Stimulated activated CD8-positive, alpha-beta memory T cell treated with anti-CD3 and anti-CD28 coated beads, Interleukin-7, amount 100 ng/mL, for 1 hour (primary cell): ENCODE results near the gene WDR86.

Experiments
- DNase-seq, 2 donors: peaks; one replicate each; pipeline ENCODE4 v3.0.0-alpha.2; 2020; ENCODE audit warnings: low read depth in 2 of 2

The WDR86 gene

DNA sequence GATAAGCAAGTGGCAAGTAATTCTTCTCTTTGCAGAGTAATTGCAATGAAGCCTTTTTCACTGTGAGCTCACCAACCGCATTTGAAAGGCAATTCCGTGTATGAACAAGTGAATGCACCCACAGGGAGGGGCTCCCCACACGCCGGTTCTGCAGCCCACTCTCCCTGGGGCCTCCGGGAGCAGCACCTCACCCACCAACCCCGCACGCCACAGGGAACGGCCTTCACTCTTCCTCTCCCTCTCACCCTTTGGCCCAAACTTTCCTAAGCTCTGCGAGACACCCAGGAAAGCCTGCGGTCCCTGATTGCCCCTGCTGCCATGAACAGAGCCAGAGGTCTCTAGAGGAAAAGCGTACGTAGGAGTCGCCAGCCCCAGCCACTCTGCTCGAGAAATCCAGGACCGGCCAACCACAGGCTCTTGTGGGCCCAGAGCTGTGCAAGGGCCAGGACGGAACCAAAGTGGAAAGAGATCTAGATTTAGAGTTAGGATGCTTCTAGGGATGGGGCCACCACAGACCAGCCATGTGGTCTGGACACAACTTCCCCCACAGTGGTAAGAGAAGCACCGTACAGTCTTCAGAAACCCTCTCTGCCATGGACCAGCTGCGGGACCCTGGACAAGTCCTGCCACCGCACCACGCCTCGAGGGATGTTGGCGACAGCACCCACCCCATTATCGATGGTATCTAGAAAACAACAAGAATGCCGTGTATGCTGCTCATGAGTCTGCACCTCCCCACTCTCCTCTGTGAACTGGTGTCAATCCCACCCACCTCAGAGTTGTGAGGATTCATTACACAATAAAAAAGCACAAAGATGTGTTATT is 3.6 kb downstream of the WDR86 start:
- no peak for DNase-seq

DNA sequence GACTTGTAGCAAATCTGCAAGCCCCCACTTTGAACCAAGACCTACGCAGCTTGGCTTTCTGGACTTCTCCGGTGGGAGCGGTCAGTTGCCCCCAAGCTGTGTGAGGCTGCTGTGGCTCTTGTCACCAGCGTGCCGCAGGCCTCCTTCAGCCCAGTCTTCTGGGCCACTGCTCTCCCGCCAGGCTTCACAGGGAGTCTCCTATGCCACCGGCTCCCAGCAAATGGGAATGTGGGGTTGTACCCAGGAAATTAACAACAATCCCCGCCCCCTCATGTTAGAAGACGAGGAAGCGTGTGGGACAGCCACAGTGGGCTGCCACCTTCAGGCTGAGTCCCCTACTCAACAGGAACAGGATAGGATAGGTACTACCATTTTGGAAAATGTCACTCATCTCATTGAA is 4.2 kb downstream of the WDR86 start:
- DNase-seq: no peak

GRCh38 chr7:151405056-151405455 is 4.8 kb downstream of the WDR86 start:
- no peak for DNase-seq

DNA sequence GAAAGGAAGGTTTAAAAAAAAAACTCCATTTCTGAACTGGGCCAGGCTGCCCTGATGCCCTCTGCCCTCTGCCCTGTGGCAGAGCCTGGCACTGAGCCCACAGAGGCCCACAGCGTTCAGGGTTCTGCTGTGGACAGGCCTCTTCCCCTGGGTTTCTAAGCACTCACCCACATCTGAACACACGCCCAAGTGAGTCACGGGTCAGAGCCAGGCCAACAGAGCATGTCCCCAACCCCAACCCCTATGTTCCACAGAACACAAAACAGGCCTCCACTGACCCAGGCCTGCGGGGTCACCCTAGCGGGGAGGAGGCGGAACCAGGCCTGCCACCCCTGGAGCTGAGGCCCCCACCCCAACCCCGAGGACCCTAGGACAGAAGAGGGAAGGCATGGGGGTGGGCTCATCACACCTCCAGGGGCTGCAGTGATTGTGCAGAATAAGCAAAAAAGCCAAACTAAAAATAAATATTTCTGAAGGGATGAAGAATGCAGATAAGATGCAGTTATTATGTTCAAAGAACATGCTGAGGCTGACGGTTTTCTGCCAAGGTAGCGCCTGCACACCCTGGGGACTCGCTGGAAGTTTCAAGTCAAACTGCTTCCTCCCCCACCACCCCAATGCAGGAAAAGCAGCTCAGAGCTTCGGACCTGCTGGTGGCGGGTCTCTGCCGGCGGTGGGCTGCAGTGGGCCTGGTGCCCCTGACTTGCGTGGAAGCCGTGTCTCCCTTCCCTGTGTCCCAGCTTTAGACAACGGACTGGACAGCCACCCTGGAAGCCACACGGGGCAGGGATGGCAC is 5.4 kb downstream of the WDR86 start:
- no peak for DNase-seq

GRCh38 chr7:151403764-151404163 is 6.1 kb downstream of the WDR86 start:
- DNase-seq: no peak

DNA sequence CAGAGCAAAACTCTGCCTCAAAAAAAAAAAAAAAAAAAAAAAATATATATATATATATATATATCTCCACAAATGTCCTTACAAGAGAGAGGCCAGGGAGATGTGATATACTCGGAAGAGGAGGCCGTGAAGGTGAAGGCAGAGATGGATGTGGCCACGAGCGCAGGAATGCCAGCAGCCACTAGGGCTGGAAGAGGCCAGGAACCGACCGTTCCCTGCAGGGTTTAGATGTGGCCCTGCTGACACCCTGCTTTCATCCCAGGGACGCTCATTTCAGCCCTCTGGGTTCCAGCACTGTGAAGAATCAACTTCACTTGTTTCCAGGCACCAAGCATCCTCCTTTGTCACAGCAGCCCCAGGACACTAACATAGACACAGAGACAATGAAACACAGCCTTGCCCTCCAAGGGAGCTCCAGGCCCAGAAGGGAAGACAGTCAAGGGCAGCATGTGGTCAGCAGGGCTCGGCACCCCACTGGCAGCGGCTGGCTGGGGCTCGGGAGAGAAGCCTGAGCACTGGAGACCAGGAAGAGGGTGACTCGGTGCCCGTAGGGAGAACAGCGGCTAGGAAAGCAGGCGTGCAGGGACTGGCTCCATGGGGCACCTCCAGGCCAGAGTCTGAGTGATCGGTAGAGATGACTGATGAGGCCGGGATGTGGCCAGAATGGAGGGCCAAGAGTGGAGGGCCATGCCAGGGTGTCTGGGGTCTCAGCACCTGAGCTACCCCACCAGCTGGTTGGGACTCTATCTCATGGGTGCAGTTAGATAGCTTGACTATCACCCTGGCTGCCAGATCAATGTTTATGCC is 7.6 kb downstream of the WDR86 start:
- DNase-seq: no peak

DNA sequence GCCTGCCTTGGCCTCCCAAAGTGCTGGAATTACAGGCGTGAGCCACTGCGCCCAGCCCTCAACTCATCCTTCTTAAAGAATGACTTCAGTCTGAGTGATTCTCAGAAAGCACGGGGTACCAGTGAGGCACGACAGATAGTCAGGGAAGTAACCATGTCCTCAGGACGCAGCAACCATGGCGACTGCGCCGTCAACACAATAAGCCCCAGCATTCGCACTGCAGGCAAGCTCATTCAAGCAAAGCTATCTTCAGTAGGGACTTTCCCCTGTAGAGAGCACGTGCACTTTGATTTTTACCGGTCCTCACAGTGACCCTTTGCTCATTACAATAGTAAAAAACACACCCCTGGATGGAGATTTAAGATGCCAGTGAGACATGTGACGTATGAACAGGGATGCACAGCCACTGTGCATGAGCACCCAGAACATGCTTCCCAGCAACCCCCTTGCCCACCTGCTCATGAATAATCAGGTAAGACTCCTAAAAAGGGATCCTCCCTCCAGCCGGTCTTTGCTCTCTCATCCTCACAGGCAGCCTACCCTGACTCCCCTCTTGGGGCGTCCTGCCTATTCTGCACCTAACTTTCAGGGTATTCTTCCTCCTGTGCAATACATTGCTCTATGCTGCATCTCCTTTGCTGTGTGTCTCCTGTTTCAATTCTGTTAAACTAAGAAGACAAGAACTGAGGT is 9.1 kb downstream of the WDR86 start:
- DNase-seq: no peak

- no peak for DNase-seq
These were observed 9.9 kb downstream of the WDR86 start for GRCh38 chr7:151399906-151400305.

GRCh38 chr7:151399305-151399601 is 10.6 kb downstream of the WDR86 start:
- no peak for DNase-seq

- no peak for DNase-seq
These were observed 11.2 kb downstream of the WDR86 start for GRCh38 chr7:151398446-151399304.

GRCh38 chr7:151397026-151397425 is 12.8 kb downstream of the WDR86 start:
- no peak for DNase-seq

GRCh38 chr7:151396328-151396970 is 13.4 kb downstream of the WDR86 start:
- DNase-seq: no peak

GRCh38 chr7:151395036-151395367 is 14.8 kb downstream of the WDR86 start:
- no peak for DNase-seq

- DNase-seq: no peak
These were observed 15.5 kb downstream of the WDR86 start for GRCh38 chr7:151394076-151395035.

DNA sequence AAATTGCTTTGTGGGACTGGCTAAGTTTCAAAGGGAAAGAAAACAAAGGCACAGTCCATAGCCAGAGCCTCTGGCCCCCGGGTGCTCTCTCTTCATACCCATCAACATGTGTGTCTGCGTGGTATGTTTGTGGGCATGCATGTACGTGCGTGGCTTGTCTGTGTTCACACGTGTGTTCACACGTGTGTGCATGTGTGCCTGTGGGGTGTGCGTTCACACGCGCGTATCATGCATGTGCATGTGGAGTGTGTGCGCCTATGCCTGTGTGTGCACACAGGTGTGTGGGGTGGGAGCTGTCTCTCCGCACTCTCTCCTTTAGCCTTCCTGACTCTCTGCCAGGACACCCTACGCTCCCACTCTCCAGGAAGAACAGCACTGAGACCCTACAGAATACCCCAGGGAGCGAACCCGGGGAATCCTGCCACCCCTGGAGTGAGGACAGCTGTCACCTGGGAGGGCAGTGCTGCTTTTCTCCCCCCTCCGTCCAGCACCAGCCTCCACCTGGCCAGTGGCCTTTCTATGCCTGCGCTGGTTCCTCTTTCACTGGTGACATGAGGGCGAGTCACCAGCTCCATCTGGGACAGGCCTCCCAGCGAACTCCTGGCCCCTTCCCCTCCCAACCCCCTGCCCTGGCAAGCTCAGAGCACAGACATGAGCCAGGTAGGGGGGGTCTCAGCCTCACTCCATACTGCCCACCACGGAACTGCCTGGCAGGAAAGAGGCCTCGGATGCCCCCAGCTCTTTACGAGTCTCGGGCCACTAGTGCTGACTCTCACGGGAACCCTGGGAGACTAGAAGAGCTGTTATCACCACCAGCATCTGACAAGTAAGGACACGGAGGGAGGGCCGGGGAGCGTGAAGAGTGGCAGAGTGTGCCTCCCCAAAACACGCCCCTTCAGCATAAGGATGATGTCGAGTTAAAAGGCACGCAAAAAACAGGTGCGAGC is 16.5 kb downstream of the WDR86 start:
- DNase-seq: no peak

DNA sequence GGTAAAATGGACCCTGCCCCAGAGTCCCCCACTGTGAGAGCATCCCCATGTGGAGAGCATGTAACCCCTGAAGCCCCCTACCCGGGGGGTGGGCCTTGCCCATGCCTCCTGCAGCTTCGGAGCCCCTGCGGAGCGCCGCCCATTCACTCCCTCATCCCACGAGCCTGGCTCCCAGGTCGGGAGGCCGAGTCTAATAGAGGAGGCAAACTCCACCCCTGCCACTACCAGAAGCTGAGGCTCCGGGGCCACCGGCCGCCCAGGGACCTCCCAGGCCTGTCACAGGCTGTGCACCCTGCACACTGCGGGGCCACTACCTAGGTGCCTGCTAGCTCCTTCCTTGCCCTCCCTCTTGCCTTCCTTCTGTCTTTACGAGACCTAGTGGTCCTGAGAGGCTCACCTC is 17.4 kb downstream of the WDR86 start:
- no peak for DNase-seq

- DNase-seq: no peak
These were observed 17.8 kb downstream of the WDR86 start for GRCh38 chr7:151392002-151392401.

GRCh38 chr7:151391358-151391730 is 18.5 kb downstream of the WDR86 start:
- no peak for DNase-seq
